ENCODE data around the gene DAPK2.

The DAPK2 gene

GRCh38 chr15:63922261-63922904 lies 123.9 kb downstream of the DAPK2 start:
- Histone ChIP-seq H3K27me3 (ENCODE audit: insufficient read depth, low read depth, severe bottlenecking) (no peaks in the 10 kb centered on the region), H3K27ac (no peak overlapping the region), H3K9me3 (ENCODE audit: severe bottlenecking) (no peaks in the 10 kb centered on the region), H3K4me3 (ENCODE audit: low read depth, low read length) (no peak overlapping the region), H3K36me3 (no peaks in the 10 kb centered on the region)
- TF ChIP-seq CTCF (IDR thresholded peaks at IDR 0.05; ENCODE audit: low read depth, low read length) = no peak
- DNase-seq = no peak

GRCh38 chr15:63920504-63921175 lies 125.6 kb downstream of the DAPK2 start:
- no peak overlapping the region for H3K27ac ChIP-seq
- no peaks in the 10 kb centered on the region for H3K27me3 ChIP-seq (ENCODE audit: insufficient read depth, low read depth, severe bottlenecking)
- no peak overlapping the region for H3K4me3 ChIP-seq (ENCODE audit: low read depth, low read length)
- H3K36me3 ChIP-seq = no peaks in the 10 kb centered on the region
- no peak for DNase-seq
- no peak for TF ChIP-seq CTCF (IDR thresholded peaks at IDR 0.05; ENCODE audit: low read depth, low read length)
- H3K9me3 ChIP-seq (ENCODE audit: severe bottlenecking) = no peaks in the 10 kb centered on the region

GRCh38 chr15:63918901-63919348 lies 127.4 kb downstream of the DAPK2 start:
- Histone ChIP-seq H3K36me3 (no peaks in the 10 kb centered on the region), H3K27ac (no peak overlapping the region), H3K4me3 (ENCODE audit: low read depth, low read length) (no peak overlapping the region), H3K27me3 (ENCODE audit: insufficient read depth, low read depth, severe bottlenecking) (no peaks in the 10 kb centered on the region), H3K9me3 (ENCODE audit: severe bottlenecking) (no peaks in the 10 kb centered on the region)
- DNase-seq = no peak
- TF ChIP-seq CTCF (IDR thresholded peaks at IDR 0.05; ENCODE audit: low read depth, low read length) = no peak

GRCh38 chr15:63918317-63918672 lies 128.0 kb downstream of the DAPK2 start:
- Histone ChIP-seq H3K9me3 (ENCODE audit: severe bottlenecking) (no peaks in the 10 kb centered on the region), H3K36me3 (no peaks in the 10 kb centered on the region), H3K27ac (no peak overlapping the region), H3K4me3 (ENCODE audit: low read depth, low read length) (no peak overlapping the region), H3K27me3 (ENCODE audit: insufficient read depth, low read depth, severe bottlenecking) (no peaks in the 10 kb centered on the region)
- no peak for DNase-seq
- TF ChIP-seq CTCF (IDR thresholded peaks at IDR 0.05; ENCODE audit: low read depth, low read length) = no peak

GRCh38 chr15:63917588-63918316 lies 128.5 kb downstream of the DAPK2 start:
- H3K36me3 ChIP-seq = no peaks in the 10 kb centered on the region
- H3K27me3 ChIP-seq (ENCODE audit: insufficient read depth, low read depth, severe bottlenecking) = no peaks in the 10 kb centered on the region
- no peaks in the 10 kb centered on the region for H3K9me3 ChIP-seq (ENCODE audit: severe bottlenecking)
- H3K4me3 ChIP-seq (ENCODE audit: low read depth, low read length) = no peak overlapping the region
- H3K27ac ChIP-seq = no peak overlapping the region
- no peak for DNase-seq
- TF ChIP-seq CTCF (IDR thresholded peaks at IDR 0.05; ENCODE audit: low read depth, low read length) = no peak

Measured in WERI-Rb-1 (cell line).